Heart left ventricle (tissue), 13 donors: ENCODE measurements around the gene SMOC2.

Experiments
- POLR2A ChIP-seq, 2 donors: fragments of 450-650 bp; IDR thresholded peaks; one replicate each; pipeline ENCODE4 v1.6.1; 2017; ENCODE audit warnings: antibody characterized with exemption in 2 of 2, mild to moderate bottlenecking in 2 of 2, moderate library complexity in 2 of 2
- TF ChIP-seq, protein P1 (sequence below), 12 donors: fragments of 200-600 bp; sonication (generic) in 4 of 12; IDR thresholded peaks; one replicate each; pipeline versions ENCODE4 v1.5.0 to v1.8.0; 2018 to 2022; ENCODE audit warnings: antibody characterized with exemption in 12 of 12, mild to moderate bottlenecking in 5 of 12
- donor health status: ischemic (EF 13 %, LVEDD 7.1; RV severe dilation, severe dysfunction).
- donor health status: DM: no; HTN: yes; CAD: no.
- donor health status: DM: no; HTN: no; CAD: no.
- donor health status: ischemic (EF 25% LVEDD 6.9; RV normal size, moderate dysfunction).
- donor health status: ischemic (EF 25% LVEDD 5.7; RV mildly dilated, moderate dysfunction).
- donor health status: ischemic (EF 35%, LVEDD 5.7; RV mildly dilated, moderate dysfunction).
- donor health status: nonischemic (EF 11% LVEDD 7.7; RV severe dilation, severe dysfunction).
- donor health status: DM: yes; HTN: yes; CAD: no.
- donor health status: PGD.
- donor health status: ischemic (EF 29% LVEDD 5.4; RV normal size, mild dysfunction).
- donor health status: nonischemic (EF 23%, LVEDD 6.1; RV moderate dilation, normal function).

DNA sequence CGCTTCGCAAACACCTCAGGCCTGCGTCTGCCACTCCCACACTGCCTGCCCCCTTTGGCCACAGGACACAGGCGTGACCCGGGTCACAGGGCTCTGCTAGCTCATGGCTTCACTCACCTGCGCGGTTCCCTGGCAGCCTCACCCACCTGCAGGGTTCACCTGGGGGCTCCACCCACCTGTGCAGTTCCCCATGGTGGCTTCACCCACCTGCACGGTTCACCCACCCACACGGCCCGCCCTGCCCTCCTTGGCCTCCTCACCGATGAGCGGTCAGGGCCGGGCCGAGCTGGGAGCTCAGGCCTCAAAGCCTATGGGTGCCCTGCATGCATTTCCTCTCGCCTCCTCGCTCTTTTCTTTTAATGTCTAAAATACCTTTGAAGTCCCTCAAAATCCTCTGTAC, 54.7 kb downstream of the SMOC2 start:
- TF ChIP-seq, protein P1, sequence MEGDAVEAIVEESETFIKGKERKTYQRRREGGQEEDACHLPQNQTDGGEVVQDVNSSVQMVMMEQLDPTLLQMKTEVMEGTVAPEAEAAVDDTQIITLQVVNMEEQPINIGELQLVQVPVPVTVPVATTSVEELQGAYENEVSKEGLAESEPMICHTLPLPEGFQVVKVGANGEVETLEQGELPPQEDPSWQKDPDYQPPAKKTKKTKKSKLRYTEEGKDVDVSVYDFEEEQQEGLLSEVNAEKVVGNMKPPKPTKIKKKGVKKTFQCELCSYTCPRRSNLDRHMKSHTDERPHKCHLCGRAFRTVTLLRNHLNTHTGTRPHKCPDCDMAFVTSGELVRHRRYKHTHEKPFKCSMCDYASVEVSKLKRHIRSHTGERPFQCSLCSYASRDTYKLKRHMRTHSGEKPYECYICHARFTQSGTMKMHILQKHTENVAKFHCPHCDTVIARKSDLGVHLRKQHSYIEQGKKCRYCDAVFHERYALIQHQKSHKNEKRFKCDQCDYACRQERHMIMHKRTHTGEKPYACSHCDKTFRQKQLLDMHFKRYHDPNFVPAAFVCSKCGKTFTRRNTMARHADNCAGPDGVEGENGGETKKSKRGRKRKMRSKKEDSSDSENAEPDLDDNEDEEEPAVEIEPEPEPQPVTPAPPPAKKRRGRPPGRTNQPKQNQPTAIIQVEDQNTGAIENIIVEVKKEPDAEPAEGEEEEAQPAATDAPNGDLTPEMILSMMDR (IDR thresholded peaks at IDR 0.05), result no peak
- TF ChIP-seq POLR2A (IDR thresholded peaks at IDR 0.05), result no peak
